HTR-8/SVneo (cell line): ENCODE measurements around the gene GRIN3B.
"Not testable (repeated sequence)": the region's sequence is repeated elsewhere in the genome, so short reads cannot be mapped to it uniquely, and the experiment has no call there.

Experiments
- DNase-seq: peaks from one replicate; pipeline ENCODE4 v3.0.0; 2011; ENCODE audit warnings: low spot score, mixed read lengths; ENCODE audit not compliant: insufficient read length
- FAIRE-seq: peaks from 2 replicates; lab custom pipeline; 2011; peaks lifted over from hg19 to GRCh38; lab: Jason Lieb, UNC

The GRIN3B gene

DNA sequence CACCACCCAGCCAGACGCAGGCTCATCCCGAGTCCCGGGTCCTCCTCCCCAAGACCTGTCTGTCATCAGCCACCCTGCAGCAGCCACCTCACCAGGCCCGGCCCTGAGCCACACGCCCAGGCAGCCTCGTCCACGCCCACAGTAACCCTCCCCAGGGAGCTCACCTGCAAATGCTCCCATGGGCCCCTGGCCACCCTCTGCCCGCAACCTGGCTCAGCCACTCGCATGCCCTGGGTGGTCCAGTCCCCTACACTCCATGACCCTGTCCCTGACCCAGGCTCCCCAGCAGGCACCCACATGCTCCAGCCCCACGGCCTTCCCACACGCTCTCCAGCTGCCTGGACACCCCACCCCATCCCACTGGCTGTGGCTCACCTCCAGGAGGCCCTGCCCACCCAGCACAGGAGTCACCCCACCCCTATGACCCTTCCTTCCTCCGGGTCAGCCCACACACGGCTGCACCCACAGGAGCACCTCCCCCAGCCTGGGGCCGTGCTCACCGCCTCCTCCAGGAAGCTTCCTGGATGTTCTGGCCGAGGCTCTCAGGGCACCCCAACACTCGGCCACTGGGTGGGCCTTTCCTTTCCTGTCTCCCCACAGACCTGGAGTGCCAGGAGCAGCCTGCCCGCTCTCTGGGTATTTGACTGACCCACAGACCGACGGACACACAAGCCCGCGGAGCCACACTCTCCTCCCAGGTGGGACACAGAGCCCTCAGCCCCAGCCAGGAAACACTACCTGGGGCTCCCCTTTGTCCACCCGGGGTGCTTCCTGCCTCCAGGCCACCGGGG is 17.1 kb downstream of the GRIN3B start:
- no peak for DNase-seq
- no peak for FAIRE-seq

DNA sequence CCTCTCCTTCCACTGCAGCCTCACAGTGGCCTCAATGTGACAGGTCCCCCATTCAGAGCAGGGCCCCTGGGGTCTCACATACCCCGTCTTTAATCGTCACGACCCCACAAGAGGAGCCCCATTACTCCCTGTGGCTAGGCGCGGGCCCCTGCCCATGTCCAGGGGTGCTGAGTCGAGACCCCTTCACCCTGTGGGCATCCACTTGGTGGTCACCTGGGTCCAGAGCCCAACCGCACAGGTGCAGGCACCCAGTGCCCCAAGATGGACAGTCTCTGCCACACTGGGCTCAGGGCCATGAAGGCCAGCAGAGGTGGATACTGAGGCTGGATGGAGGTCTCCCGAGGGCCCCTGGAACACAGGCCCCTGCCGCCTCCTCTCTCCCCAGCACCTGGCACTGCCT is 17.7 kb downstream of the GRIN3B start:
- no peak for FAIRE-seq
- no peak for DNase-seq

DNA sequence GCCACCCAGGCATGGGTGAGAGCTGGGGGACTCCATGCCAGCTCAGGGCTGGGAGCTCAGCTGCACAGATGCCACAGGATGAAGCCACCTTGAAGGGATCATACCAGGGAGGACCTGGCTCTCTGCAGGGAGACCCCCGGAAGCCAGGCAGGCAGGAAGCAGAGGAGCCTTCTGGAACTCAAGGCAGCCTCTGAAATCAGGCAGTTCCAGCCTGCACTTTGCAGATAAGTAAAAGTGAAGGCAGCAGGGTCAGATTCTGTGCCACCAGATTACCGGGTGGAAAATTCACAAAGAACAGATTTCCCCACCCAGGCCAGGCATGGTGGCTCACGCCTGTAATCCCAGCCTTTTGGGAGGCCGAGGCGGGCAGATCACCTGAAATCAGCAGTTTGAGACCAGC is 18.2 kb downstream of the GRIN3B start:
- FAIRE-seq = no peak

DNA sequence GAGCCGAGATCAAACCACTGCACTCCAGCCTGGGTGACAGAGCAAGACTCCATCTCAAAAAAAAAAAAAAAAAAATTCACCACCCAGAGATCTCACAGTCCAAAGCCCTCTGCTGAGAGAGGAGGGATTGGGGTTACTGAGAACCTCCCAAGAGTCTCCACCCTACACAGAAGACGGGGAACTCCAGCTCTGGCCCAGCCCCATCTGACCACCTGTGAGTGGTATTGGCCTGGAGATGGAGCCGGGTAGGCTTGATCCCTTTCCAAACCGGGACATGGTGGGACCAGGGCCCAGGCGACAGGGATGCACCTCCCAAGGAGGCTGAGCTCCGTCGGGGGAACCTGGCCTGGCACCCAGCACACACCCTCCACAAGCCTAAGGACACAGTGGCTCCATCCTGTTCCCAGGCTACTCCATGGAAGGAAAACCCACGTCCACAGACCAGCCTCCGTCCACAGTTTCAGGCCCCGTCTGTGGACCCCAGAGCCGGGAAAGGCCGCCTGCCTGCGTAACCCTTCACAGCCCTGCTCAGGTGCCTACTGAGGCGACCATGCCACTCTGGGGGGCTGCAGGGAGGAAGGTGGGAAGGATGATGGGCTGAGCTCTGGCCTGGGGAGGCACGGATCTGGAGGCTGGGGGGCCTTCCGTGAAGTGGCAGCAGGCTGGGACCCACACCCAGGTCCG is 18.9 kb downstream of the GRIN3B start:
- FAIRE-seq (no peak), DNase-seq (no peak)

More for the DNA sequence above, 18.2 kb downstream of the GRIN3B start:
- DNase-seq = no peak

DNA sequence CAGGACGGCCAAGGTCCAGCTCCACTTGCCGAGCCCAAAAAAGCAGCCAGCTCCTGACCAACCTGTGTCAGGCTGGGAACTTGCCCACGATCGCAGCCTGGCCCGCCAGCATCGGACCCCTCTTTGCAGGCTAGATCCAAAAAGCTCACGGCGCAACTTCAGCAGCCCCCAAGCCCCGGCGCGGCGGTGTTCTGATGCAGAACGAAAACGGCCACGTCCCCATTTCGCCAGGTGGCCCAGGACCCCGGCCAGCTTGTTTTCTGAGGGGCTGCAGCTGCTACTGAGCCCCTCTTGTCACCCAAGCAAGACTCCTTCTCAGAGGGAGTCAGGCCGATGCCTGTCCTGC is 19.4 kb downstream of the GRIN3B start:
- FAIRE-seq = no peak
- no peak for DNase-seq

DNA sequence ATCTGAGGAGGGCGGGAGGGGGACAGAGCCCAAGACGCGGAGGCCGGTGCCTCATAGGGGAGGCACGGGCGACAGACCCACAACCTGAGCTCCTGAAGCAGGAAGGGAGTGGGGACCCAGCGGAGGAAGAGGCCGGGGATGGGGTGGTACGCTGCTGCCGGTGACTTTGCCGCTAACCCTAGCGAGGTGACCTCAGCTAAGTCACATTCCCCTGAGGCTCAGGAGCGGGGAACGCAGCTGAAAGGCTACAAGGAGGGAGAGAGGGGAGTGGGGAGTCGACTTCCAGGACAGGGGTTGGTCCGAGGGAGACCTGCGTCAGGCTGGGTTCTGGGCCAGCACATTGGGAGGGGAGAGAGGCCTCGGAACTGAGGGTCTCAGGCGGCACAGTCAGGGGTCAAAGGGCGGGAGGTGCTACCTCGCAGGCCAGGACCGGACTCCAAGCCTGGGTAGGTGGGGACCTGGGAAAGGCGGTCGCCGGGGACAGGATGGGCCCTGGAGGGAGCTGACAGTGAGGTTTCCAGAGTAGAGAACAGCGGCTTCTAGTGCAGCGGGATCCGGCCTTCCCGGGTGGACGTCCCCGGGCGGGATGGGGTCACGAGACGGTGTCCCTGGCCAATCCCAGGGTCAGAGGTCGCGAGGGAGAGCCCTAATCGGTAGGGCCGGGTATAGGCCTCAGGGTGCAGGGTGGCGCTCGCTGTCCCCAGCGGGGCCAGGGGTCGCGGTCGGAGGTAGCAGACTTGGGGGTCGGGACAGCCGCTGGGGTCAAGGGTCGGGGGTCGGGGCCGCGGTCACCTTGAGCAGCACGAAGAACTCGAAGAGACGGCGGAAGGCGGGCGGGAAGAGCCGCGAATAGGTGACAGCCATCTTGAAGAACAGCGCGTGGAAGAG is 20.0 kb downstream of the GRIN3B start:
- no peak for FAIRE-seq
- no peak for DNase-seq

DNA sequence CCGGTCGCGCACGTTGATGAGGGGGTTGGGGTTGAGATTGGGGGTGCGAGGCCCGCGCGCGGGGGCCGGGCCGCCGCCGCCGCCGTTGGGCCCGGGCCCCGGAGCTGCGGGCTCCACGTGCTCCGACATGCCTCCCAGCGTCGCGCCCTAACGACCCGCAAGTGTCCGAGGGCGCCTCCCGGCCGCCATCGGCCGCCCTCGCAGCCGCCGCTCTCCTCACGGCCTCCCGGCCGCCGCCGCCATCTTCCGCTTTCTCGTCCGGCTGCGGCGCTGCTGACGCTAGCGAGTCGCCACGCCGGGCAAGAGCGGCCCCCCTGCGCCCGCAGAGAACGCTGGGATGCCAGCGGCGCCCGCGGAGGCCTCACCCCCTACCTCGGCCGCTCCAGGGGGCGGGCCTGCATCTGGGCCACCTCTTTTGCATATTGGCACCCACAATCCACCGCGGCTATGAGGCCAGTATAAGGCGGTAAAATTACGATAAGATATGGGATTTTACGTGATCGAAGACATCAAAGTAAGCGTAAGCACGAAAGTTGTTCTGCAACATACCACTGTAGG is 20.7 kb downstream of the GRIN3B start, which contains the start of gene TMEM259:
TSS of gene TMEM259 (minus strand) at position 256 of the 558 bp plus-strand sequence. CDS start at position 129, 127 bp downstream.
- FAIRE-seq = peak; percentile 38
- DNase-seq = peak; percentile 86

DNA sequence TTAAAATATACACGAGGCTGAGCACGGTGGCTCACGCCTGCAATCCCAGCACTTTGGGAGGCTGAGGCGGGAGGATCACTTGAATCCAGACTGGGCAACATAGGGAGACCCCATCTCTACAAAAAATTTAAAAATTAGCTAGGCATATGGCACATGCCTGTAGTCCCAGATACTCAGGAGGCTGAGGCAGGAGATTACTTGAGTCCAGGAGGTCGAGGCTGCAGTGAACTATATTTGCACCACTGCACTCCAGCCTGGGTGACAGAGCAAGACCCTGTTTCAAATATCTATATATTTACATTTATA is 23.6 kb downstream of the GRIN3B start:
- not testable (repeated sequence) for DNase-seq, FAIRE-seq

DNA sequence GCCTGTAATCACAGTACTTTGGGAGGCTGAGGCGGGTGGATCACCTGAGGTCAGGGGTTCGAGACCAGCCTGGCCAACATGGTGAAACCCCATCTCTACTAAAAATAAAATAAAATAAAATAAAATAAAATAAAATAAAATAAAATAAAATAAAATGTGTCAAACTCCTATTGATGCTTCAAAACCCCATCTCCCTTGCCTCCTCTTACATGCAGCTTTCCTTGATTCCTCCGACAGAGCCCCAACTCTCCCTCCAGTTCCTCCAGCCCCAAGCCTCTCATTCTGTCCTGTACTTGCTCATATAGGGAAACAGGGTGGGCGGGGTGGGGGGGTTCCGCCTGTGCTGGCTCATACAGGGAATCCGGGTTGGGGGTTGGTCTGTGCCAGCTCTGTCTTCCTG is 24.9 kb downstream of the GRIN3B start:
- FAIRE-seq, DNase-seq: not testable (repeated sequence)

DNA sequence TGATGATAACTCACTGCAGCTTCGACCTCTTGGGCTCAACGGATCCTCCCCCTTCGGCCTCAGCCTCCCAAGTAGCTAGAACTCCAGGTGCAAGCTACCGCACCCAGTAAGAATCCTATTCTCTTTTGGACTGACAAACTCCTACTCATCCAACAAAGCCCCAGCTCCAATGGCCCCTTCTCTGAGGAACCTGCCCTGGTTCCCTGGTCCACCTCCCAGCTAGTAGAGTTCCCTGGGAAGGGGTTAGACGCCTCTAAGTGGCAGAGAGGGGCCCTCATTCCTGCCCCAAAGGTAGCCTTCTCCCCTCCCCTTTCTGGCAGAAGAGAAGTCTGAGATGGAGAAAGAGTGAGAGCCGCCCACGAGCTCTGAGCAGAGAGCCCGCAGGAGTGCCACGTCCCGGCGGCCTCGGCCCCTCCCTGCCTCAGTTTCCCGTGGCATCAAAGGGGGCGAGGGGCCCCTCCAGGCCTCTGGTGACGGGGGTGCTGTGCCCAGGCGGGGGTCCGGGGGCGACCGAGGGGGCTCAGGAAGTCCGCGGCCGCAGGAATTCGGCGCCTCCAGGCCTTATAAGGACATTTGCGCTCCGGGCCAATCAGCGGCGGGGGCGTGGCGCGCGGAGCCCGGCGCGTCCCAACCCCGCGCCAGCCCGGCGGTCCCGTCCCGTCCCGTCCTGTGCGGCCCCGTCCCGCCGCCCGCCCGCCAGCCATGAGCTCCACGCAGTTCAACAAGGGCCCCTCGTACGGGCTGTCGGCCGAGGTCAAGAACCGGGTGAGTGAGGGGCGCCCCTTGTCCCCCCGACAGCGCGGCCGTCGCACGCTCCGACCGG is 26.0 kb downstream of the GRIN3B start, which contains the start of gene CNN2:
TSS of gene CNN2 (plus strand) at position 649 of the 823 bp plus-strand sequence. CDS start at position 703, 54 bp downstream.
- no peak for FAIRE-seq
- DNase-seq = peak; percentile 60

DNA sequence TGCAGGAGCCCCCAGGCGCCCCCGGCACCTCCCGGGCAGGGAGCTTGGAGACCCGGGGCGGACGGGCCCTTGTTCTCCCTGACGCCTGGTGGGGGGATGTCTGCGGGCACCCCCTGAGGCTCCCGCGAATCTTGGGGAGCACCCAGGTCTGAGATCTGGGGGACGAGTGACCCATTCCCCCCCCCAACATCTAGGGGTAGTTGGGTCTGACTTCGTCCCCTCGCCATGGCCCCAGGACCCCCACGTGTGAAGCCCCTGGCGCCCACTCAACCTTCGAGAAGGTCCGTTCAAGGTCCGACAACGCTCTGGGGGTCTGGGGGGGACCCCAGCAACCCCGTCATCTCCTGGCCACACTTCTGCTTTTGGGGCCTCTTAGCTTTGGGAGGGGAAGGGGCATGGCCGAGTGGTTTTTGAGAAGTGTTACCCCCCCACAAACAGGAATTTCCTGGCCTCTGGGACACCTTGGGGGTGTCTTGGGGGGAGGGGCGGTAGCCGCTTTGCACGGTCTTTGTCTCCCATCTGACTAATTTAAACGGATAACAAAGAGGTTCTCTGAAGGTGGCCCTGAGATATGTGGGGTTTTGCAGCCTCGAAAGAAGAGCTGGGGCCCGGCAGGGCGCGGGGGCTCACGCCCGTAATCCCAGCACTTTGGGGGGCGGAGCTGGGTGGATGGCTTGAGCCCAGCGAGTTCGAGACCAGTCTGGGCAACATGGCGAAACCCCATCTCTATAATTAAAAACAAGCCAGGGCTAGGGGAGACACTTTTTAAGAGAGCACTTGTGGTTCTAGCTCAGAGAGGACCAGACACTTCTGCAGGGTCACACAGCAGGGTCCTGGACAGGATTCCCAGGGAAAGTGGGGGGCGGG is 26.8 kb downstream of the GRIN3B start:
- FAIRE-seq (no peak), DNase-seq (no peak)

DNA sequence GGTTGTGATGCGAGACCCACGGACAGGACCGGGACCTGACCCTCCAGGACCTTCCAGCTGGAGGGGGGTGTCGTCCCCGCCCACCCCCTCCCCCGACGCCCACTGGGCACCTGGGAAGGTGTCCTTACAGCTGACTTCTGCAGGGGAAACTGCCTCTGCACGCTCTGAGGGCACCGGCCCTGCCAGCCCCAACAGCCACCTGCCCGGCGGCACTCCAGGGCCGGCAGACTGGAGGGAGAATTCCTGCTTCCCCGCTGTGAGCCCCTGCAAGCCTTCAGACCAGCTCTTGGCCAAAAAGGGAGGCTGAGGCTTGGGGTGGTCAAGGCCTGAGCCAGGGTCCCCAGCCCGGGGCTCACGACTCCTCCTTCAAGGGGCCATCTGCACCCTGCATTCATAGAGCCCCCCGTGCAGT is 27.4 kb downstream of the GRIN3B start:
- DNase-seq (no peak), FAIRE-seq (no peak)

DNA sequence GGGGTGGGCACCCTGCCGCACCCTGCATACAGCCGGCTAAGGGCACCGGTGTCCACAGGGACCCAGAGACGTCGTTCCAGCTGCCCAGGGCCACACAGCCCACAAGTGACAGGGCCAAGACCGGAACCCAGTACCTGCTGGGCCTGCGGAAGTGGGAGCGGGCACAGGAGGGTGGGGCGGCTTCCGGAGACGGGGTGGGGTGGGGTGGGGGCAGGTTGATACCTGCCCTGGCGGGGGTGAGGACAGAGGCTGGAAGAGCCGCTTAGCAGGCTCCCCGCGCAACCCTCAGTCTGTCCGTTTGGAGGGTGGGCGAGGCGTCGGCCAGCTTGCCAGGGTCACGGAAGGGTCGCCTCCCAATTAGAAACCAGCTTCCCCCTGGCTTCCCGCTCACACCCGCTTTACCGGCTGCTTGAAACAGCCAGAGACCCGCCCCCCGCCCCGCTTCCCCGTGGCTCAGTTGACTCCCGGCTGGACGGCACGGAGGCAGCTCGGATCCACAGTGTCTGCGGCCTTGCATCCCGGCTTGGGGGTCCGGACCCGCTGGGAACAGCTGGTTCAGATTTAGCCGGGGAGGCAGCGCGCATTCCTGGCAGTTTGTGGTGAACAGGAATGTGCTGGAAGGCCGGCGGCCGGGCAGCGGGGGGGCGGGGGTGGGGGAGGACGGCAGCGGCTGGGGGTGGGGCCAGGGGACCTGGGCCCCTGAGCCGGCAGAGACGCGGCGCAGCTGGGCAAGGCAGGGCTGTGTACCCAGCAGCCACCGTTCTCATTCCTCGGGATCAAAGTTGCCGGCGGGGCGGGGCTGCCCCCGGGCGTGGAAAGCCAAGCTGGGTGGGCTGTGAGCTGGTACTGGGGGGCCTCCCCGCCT is 28.1 kb downstream of the GRIN3B start:
- DNase-seq = peak; percentile 84
- peak; percentile 93 for FAIRE-seq

DNA sequence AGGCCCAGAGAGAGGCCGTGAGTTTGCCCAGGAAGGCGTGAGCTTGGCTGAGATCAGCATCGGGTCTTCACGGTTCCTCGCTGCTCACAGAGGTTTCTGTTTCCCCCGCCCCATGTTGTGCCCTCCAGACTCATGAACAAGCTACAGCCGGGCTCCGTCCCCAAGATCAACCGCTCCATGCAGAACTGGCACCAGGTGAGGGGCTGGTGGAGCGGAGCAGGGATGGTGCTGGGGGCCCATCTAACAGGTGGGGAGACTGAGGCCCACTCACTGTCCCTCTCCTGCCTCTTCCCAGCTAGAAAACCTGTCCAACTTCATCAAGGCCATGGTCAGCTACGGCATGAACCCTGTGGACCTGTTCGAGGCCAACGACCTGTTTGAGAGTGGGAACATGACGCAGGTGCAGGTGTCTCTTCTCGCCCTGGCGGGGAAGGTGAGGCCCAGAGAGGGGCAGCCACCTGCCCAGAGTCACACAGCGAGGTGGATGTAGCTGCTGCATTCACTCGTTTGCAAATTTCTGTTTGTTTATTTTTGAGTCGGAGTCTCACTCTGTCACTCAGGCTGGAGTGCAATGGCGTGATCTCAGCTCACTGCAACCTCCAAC is 32.1 kb downstream of the GRIN3B start:
- DNase-seq (no peak), FAIRE-seq (no peak)

DNA sequence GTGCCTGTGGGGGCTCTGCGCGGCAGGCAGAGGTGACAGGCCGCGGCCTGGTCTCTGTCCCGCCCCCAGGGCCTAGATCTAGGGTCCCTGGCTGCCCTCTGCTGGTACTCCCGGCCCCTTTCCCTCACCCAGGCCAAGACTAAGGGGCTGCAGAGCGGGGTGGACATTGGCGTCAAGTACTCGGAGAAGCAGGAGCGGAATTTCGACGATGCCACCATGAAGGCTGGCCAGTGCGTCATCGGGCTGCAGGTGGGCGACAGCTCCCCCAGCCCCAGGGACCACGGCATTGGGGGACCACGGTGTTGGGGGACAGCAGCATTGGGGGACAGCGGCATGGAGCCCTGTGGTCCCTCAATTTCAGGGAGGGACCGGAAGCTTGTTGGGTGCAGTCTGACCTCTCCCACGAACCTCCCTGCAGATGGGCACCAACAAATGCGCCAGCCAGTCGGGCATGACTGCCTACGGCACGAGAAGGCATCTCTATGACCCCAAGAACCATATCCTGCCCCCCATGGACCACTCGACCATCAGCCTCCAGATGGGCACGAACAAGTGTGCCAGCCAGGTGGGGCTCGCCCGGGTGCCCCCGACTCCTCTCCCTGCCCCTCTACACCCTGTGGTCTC is 35.9 kb downstream of the GRIN3B start:
- DNase-seq (no peak), FAIRE-seq (no peak)

DNA sequence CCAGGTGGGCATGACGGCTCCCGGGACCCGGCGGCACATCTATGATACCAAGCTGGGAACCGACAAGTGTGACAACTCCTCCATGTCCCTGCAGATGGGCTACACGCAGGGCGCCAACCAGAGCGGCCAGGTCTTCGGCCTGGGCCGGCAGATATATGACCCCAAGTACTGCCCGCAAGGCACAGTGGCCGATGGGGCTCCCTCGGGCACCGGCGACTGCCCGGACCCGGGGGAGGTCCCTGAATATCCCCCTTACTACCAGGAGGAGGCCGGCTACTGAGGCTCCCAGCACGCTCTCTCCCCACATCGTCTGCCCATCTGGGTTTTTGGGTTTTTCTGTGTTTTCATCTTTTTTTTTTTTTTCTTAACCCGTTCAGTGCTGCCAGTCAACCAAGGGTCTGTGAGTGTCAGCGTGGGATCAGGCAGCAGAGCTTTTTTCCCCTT is 37.4 kb downstream of the GRIN3B start:
- DNase-seq (no peak), FAIRE-seq (no peak)
